Measurements from ENCODE around the gene SBNO2. TPM values are rescaled to one million over a fixed set of nuclear protein-coding genes. Genes with fewer than 3 reads are reported as not detected.

The SBNO2 gene
- total and polyA plus RNA-seq, 7 experiments from 2014 or later = 1.7 to 137 (median 93.5) TPM

GRCh38 chr19:1065606-1066109 lies 108.4 kb downstream of the SBNO2 start:
- ChIA-PET CTCF (interaction anchor here (0.6 to 5.7 kb wide), 6 partner anchors 10 to 43 kb away, joined by 4 to 68 read pairs (median 7); partner anchors contain the start of gene POLR2E), POLR2A (interaction anchor here (1.1 to 37.6 kb wide), 9 partner anchors 9 to 127 kb away, joined by 3 to 2022 read pairs (median 26); partner anchors contain the start of genes ABCA7, CNN2, GPX4 and POLR2E)
- no peaks in the 10 kb centered on the region for H3K27me3 ChIP-seq (ENCODE audit: control insufficient read depth in 2 of 2, insufficient read depth in 2 of 2, low read length in 2 of 2)
- peaks cover 5 to 24% (median 10%) of the 10 kb centered on the region in 5 donors for H3K36me3 Mint-ChIP-seq
- peak overlapping the region; percentile 27 for H3K4me3 ChIP-seq (ENCODE audit: low read length)
- peaks cover 0 to 33% (median 8%) of the 10 kb centered on the region in 3 experiments for H3K36me3 ChIP-seq (ENCODE audit: control insufficient read depth in 2 of 3, insufficient read depth in 3 of 3, low read length in 3 of 3)
- intact Hi-C loops (cut with micrococcal nuclease) = loop anchor here (1.0 to 5.0 kb wide), 8 partner anchors 8 to 203 kb away; partner anchors contain the start of genes ABCA7 (in 1 of the 2), ATP5F1D (in 1 of the 2), CNN2 (in 1 of the 2) and GPX4 (in 1 of the 2)
- peaks cover 37 to 41% of the 10 kb centered on the region in 2 donors for H3K4me1 ChIP-seq (ENCODE audit: control insufficient read depth in 2 of 2, insufficient read depth in 2 of 2, low read length in 2 of 2)
- no peaks in the 10 kb centered on the region for H3K27me3 Mint-ChIP-seq
- H3K9me3 Mint-ChIP-seq = peaks cover 0 to 2% (median 0%) of the 10 kb centered on the region in 11 donors
- H3K27ac ChIP-seq (ENCODE audit: low read depth, low read length) = peak overlapping the region; percentile 99
- no peaks in the 10 kb centered on the region for H3K9me3 ChIP-seq (ENCODE audit: control insufficient read depth in 2 of 3, low read length in 3 of 3)
- ATAC-seq = no peak
- H3K4me3 Mint-ChIP-seq = peak overlapping the region; percentile 36 to 99 (median 74)
- peaks cover 20 to 44% (median 35%) of the 10 kb centered on the region in 7 donors for H3K4me1 Mint-ChIP-seq
- DNase-seq = peak in 2 of 9 donors; percentile 16 to 18
- peak overlapping the region; percentile 40 to 92 (median 63) for H3K27ac Mint-ChIP-seq

- Mint-ChIP-seq H3K27me3 (no peaks in the 10 kb centered on the region), H3K4me1 (peaks cover 20 to 42% (median 33%) of the 10 kb centered on the region in 7 donors), H3K27ac (peak overlapping the region; percentile 40 to 92 (median 71)), H3K36me3 (peaks cover 5 to 23% (median 10%) of the 10 kb centered on the region in 5 donors), H3K9me3 (peaks cover 0 to 2% (median 0%) of the 10 kb centered on the region in 11 donors), H3K4me3 (peak overlapping the region; percentile 59 to 99 (median 68))
- DNase-seq = peak; percentile 60 to 82 (median 72)
- no peaks in the 10 kb centered on the region for H3K27me3 ChIP-seq (ENCODE audit: control insufficient read depth in 2 of 2, insufficient read depth in 2 of 2, low read length in 2 of 2)
- peak; percentile 47 for ATAC-seq
- H3K27ac ChIP-seq (ENCODE audit: low read depth, low read length) = peak overlapping the region; percentile 99
- ChIA-PET POLR2A (interaction anchor here (0.7 to 37.6 kb wide), 12 partner anchors 9 to 174 kb away, joined by 3 to 2022 read pairs (median 4); partner anchors contain the start of genes ABCA7, CNN2, GPX4 and POLR2E), CTCF (interaction anchor here (0.9 to 5.7 kb wide), 13 partner anchors 9 to 66 kb away, joined by 3 to 68 read pairs (median 4); partner anchors contain the start of genes POLR2E and RNU6-2)
- peaks cover 32 to 38% of the 10 kb centered on the region in 2 donors for H3K4me1 ChIP-seq (ENCODE audit: control insufficient read depth in 2 of 2, insufficient read depth in 2 of 2, low read length in 2 of 2)
- H3K4me3 ChIP-seq (ENCODE audit: low read length) = peak overlapping the region; percentile 27
- intact Hi-C loops (cut with micrococcal nuclease) = loop anchor here (1.0 to 5.0 kb wide), 6 partner anchors 8 to 203 kb away; partner anchors contain the start of genes CNN2 (in 1 of the 2) and GPX4 (in 1 of the 2)
- H3K36me3 ChIP-seq (ENCODE audit: control insufficient read depth in 2 of 3, insufficient read depth in 3 of 3, low read length in 3 of 3) = peaks cover 0 to 32% (median 6%) of the 10 kb centered on the region in 3 experiments
- H3K9me3 ChIP-seq (ENCODE audit: control insufficient read depth in 2 of 3, low read length in 3 of 3) = no peaks in the 10 kb centered on the region
Measured at GRCh38 chr19:1064661-1065605, 109.1 kb downstream of the SBNO2 start.

GRCh38 chr19:1063909-1064660 lies 110.0 kb downstream of the SBNO2 start:
- intact Hi-C loops (cut with micrococcal nuclease) = loop anchor here in 1 of 2 donors (2.0 kb wide), 1 partner anchor 191 kb away; no protein-coding TSS in a partner anchor
- peaks cover 26 to 32% of the 10 kb centered on the region in 2 donors for H3K4me1 ChIP-seq (ENCODE audit: control insufficient read depth in 2 of 2, insufficient read depth in 2 of 2, low read length in 2 of 2)
- peak in 1 of 9 donors; percentile 28 for DNase-seq
- peaks cover 15 to 34% (median 29%) of the 10 kb centered on the region in 7 donors for H3K4me1 Mint-ChIP-seq
- H3K36me3 ChIP-seq (ENCODE audit: control insufficient read depth in 2 of 3, insufficient read depth in 3 of 3, low read length in 3 of 3) = peaks cover 0 to 25% (median 0%) of the 10 kb centered on the region in 3 experiments
- no peaks in the 10 kb centered on the region for H3K27me3 Mint-ChIP-seq
- POLR2A ChIA-PET = interaction anchor here (0.7 to 37.6 kb wide), 9 partner anchors 8 to 175 kb away, joined by 3 to 2022 read pairs (median 4); partner anchors contain the start of genes ABCA7, CNN2, GPX4 and POLR2E
- peaks cover 0 to 4% (median 0%) of the 10 kb centered on the region in 11 donors for H3K9me3 Mint-ChIP-seq
- peak overlapping the region in 3 of 10 donors; percentile 13 to 81 (median 37) for H3K4me3 Mint-ChIP-seq
- CTCF ChIA-PET = interaction anchor here (0.9 to 5.7 kb wide), 13 partner anchors 8 to 67 kb away, joined by 3 to 68 read pairs (median 4); partner anchors contain the start of genes POLR2E and RNU6-2
- no peak overlapping the region for H3K4me3 ChIP-seq (ENCODE audit: low read length)
- H3K9me3 ChIP-seq (ENCODE audit: control insufficient read depth in 2 of 3, low read length in 3 of 3) = no peaks in the 10 kb centered on the region
- no peak overlapping the region for H3K27ac ChIP-seq (ENCODE audit: low read depth, low read length)
- no peak for ATAC-seq
- H3K36me3 Mint-ChIP-seq = peaks cover 5 to 18% (median 7%) of the 10 kb centered on the region in 5 donors
- peak overlapping the region in 5 of 9 donors; percentile 8 to 78 (median 45) for H3K27ac Mint-ChIP-seq
- H3K27me3 ChIP-seq (ENCODE audit: control insufficient read depth in 2 of 2, insufficient read depth in 2 of 2, low read length in 2 of 2) = no peaks in the 10 kb centered on the region

DNA sequence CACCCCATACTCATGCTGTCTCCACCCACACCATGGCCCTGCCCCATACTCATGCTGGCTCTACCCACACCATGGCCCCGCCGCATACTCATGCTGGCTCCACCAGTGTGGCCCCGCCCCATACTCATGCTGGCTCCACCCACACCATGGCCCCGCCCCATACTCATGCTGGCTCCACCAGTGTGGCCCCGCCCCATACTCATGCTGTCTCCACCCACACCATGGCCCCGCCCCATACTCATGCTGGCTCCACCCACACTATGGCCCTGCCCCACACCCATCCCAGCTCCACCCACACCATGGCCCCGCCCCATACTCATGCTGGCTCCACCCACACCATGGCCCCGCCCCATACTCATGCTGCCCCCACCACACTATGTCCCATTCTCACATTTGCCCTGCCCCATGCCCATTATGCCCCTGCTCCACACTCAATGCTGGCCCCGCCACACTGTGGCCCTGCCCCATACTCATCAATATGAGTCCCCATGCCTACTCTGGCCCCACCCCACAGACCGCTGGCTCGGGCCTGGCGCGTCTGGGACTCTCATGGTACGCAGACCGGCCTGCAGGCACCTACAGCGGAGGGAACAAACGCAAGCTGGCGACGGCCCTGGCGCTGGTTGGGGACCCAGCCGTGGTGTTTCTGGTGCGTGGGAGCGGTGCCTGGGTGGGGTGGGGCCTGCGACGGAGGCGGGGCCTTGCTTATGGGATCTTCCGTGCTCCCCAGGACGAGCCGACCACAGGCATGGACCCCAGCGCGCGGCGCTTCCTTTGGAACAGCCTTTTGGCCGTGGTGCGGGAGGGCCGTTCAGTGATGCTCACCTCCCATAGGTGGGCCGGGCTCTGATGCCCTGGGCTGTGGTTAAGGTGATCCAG lies 110.8 kb downstream of the SBNO2 start:
- Mint-ChIP-seq H3K27ac (peak overlapping the region in 7 of 9 donors; percentile 21 to 80 (median 41)), H3K4me3 (peak overlapping the region in 1 of 10 donors; percentile 28), H3K27me3 (no peaks in the 10 kb centered on the region), H3K4me1 (peaks cover 11 to 29% (median 26%) of the 10 kb centered on the region in 7 donors), H3K9me3 (peaks cover 0 to 5% (median 0%) of the 10 kb centered on the region in 11 donors), H3K36me3 (peaks cover 0 to 12% (median 3%) of the 10 kb centered on the region in 5 donors)
- Histone ChIP-seq H3K4me3 (ENCODE audit: low read length) (no peak overlapping the region), H3K27me3 (ENCODE audit: control insufficient read depth in 2 of 2, insufficient read depth in 2 of 2, low read length in 2 of 2) (no peaks in the 10 kb centered on the region), H3K27ac (ENCODE audit: low read depth, low read length) (peak overlapping the region; percentile 10), H3K9me3 (ENCODE audit: control insufficient read depth in 2 of 3, low read length in 3 of 3) (peaks cover 0 to 7% (median 0%) of the 10 kb centered on the region in 3 experiments), H3K36me3 (ENCODE audit: control insufficient read depth in 2 of 3, insufficient read depth in 3 of 3, low read length in 3 of 3) (peaks cover 0 to 24% (median 0%) of the 10 kb centered on the region in 3 experiments), H3K4me1 (ENCODE audit: control insufficient read depth in 2 of 2, insufficient read depth in 2 of 2, low read length in 2 of 2) (peaks cover 27 to 36% of the 10 kb centered on the region in 2 donors)
- POLR2A ChIA-PET = interaction anchor here (1.0 to 37.6 kb wide), 4 partner anchors 24 to 129 kb away, joined by 3 to 2022 read pairs (median 155); partner anchors contain the start of genes ABCA7, CNN2, GPX4 and POLR2E
- CTCF ChIA-PET = interaction anchor here (0.7 to 5.7 kb wide), 2 partner anchors 15 to 31 kb away, joined by 4 to 68 read pairs; no protein-coding TSS in a partner anchor
- DNase-seq (peak in 8 of 9 donors; percentile 51 to 82 (median 63)), ATAC-seq (peak; percentile 34)
- intact Hi-C loops (cut with micrococcal nuclease) = loop anchor here in 1 of 2 donors (2.0 kb wide), 1 partner anchor 190 kb away; no protein-coding TSS in a partner anchor

All from naive thymus-derived CD4-positive, alpha-beta T cell (primary cell).